ENCODE results near the gene SUSD5. TPM values are rescaled to one million over a fixed set of nuclear protein-coding genes. Genes with fewer than 3 reads are reported as not detected.
A peak's percentile ranks its signal among the peaks of the same experiment; 100 is the strongest.

SUSD5 gene
- total RNA-seq, 1 experiment from 2014 or later: 4.9 TPM

GRCh38 chr3:33173672-33174071 lies 44.9 kb downstream of the SUSD5 start:
- Histone ChIP-seq H4K5ac (ENCODE audit: insufficient read length, low read depth, low read length) (no peak overlapping the region), H3K14ac (ENCODE audit: insufficient read depth, low read length) (no peak overlapping the region), H3K4me2 (ENCODE audit: insufficient read depth, insufficient read length, low read length) (no peak overlapping the region), H4K20me1 (ENCODE audit: control insufficient read depth, insufficient read depth, insufficient read length) (no peaks in the 10 kb centered on the region), H3K23ac (ENCODE audit: insufficient read length, low read depth, low read length) (no peak overlapping the region), H4K8ac (replicated peaks; ENCODE audit: insufficient read length, low read depth, low read length) (no peak overlapping the region), H3K79me2 (ENCODE audit: insufficient read depth, low read length) (no peaks in the 10 kb centered on the region), H3K18ac (ENCODE audit: insufficient read length, low read depth, low read length) (no peak overlapping the region), H3K4me1 (ENCODE audit: insufficient read depth, low read length) (no peaks in the 10 kb centered on the region), H3K27ac (ENCODE audit: insufficient read length, low read depth, low read length) (no peak overlapping the region), H4K91ac (ENCODE audit: insufficient read length, low read depth, low read length) (no peak overlapping the region), H3K9ac (ENCODE audit: extremely low read depth, insufficient read length, low read length) (no peak overlapping the region), H3K23me2 (ENCODE audit: insufficient read length, low read depth, low read length, poor library complexity, severe bottlenecking) (no peaks in the 10 kb centered on the region), H3K56ac (ENCODE audit: insufficient read length, low read depth, low read length) (no peak overlapping the region), H2BK12ac (ENCODE audit: insufficient read length, low read depth, low read length) (no peak overlapping the region), H2BK20ac (ENCODE audit: low read depth, low read length, poor library complexity, severe bottlenecking) (no peak overlapping the region), H2BK5ac (ENCODE audit: insufficient read length, low read length) (no peak overlapping the region), H3K79me1 (ENCODE audit: insufficient read depth, low read depth, low read length, poor library complexity, severe bottlenecking) (no peaks in the 10 kb centered on the region), H3K4ac (ENCODE audit: low read depth, low read length) (no peak overlapping the region), H3T11ph (ENCODE audit: low read length) (no peak overlapping the region), H2AFZ (ENCODE audit: low read length) (no peak overlapping the region), H3K9me3 (ENCODE audit: control insufficient read depth, low read depth, low read length) (no peaks in the 10 kb centered on the region), H3K27me3 (ENCODE audit: insufficient read depth, low read length) (no peaks in the 10 kb centered on the region), H2AK5ac (ENCODE audit: insufficient read length, low read length) (no peak overlapping the region), H2BK120ac (ENCODE audit: low read depth, low read length, poor library complexity, severe bottlenecking) (no peak overlapping the region), H2BK15ac (ENCODE audit: low read depth, low read length) (no peak overlapping the region)
- H3K36me3 Mint-ChIP-seq (ENCODE audit: insufficient read depth in 1 of 3, low read depth in 3 of 3): no peaks in the 10 kb centered on the region; a peak in 2 of 7 replicates
- DNase-seq: no peak
- TF ChIP-seq, protein P1, sequence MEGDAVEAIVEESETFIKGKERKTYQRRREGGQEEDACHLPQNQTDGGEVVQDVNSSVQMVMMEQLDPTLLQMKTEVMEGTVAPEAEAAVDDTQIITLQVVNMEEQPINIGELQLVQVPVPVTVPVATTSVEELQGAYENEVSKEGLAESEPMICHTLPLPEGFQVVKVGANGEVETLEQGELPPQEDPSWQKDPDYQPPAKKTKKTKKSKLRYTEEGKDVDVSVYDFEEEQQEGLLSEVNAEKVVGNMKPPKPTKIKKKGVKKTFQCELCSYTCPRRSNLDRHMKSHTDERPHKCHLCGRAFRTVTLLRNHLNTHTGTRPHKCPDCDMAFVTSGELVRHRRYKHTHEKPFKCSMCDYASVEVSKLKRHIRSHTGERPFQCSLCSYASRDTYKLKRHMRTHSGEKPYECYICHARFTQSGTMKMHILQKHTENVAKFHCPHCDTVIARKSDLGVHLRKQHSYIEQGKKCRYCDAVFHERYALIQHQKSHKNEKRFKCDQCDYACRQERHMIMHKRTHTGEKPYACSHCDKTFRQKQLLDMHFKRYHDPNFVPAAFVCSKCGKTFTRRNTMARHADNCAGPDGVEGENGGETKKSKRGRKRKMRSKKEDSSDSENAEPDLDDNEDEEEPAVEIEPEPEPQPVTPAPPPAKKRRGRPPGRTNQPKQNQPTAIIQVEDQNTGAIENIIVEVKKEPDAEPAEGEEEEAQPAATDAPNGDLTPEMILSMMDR (conservative IDR thresholded peaks at IDR 0.05): no peak
- H3K27me3 Mint-ChIP-seq (ENCODE audit: low read depth): no peaks in the 10 kb centered on the region
- H3K4me3 Mint-ChIP-seq: no peak overlapping the region
- H3K9me3 Mint-ChIP-seq: no peaks in the 10 kb centered on the region; a peak in 2 of 5 replicates
- no peaks in the 10 kb centered on the region for H3K4me1 Mint-ChIP-seq
- H3K27ac Mint-ChIP-seq: peak overlapping the region in 2 of 3 experiments; percentile 20 to 31; a peak in 3 of 7 replicates
- WGBS (ENCODE audit: extremely low coverage, insufficient read length, low lambda C conversion rate): no CpG with 5 or more reads among the region's 4 CpGs
